Panc1 (cell line): ENCODE results near the gene CDK8. TPM values are rescaled to one million over a fixed set of nuclear protein-coding genes. Genes with fewer than 3 reads are reported as not detected.

Experiments
- ATAC-seq: fragments of 200-7000 bp; cut with Tn5 transposase; 2 replicates; pipeline ENCODE4 v1.9.1; 2020; ENCODE audit warnings: mild to moderate bottlenecking, moderate library complexity
- BruUV-seq: library from RNA; stranded (reverse); fragments of 400-500 nt; replicated peaks from 2 replicates; lab custom pipeline; 2021; lab: Mats Ljungman, UMichigan
- CTCF ChIA-PET: fragments of 300-600 bp; sonication (Branson Sonifier 250); formaldehyde crosslinking; loops from one replicate; lab custom pipeline; 2022; ENCODE audit warnings: antibody characterized with exemption; lab: Charles Lee
- POLR2A ChIA-PET: fragments of 300-600 bp; sonication (Branson Sonifier 250); formaldehyde crosslinking; loops from one replicate; lab custom pipeline; 2022; ENCODE audit warnings: antibody characterized with exemption; lab: Charles Lee
- DNase-seq: peaks from one replicate; pipeline ENCODE4 v3.0.0-alpha.2; 2010; ENCODE audit warnings: low read depth, low spot score
- H3K27ac ChIP-seq: 2 replicates; pipeline ENCODE4 v1.5.1; 2011; ENCODE audit warnings: mild to moderate bottlenecking, low read length, inconsistent platforms
- H3K27me3 ChIP-seq: fragments of 200-500 bp; sonication (Bioruptor generic); 2 replicates; pipeline ENCODE4 v1.6.0; 2014; ENCODE audit warnings: low read length, inconsistent platforms; ENCODE audit not compliant: control insufficient read depth, insufficient read depth
- H3K36me3 ChIP-seq: fragments of 200-500 bp; sonication (Bioruptor generic); 2 replicates; pipeline ENCODE4 v1.5.1; 2014; ENCODE audit warnings: inconsistent platforms, mild to moderate bottlenecking, low read length, moderate library complexity; ENCODE audit not compliant: control insufficient read depth, insufficient read depth
- H3K4me1 ChIP-seq: 2 replicates; pipeline ENCODE4 v1.5.1; 2011; ENCODE audit warnings: inconsistent platforms, mild to moderate bottlenecking, low read length, moderate library complexity; ENCODE audit not compliant: control insufficient read depth, insufficient read depth
- H3K4me3 ChIP-seq, 2 experiments: 2 replicates each; pipeline ENCODE4 v1.5.1; 2011 to 2012; ENCODE audit warnings: low read depth in 2 of 2, low read length in 2 of 2, mild to moderate bottlenecking in 2 of 2, inconsistent platforms in 1 of 2, moderate library complexity in 1 of 2
- H3K9me3 ChIP-seq: fragments of 200-500 bp; sonication (Bioruptor generic); 2 replicates; pipeline ENCODE4 v1.5.1; 2014; ENCODE audit warnings: low read depth, mild to moderate bottlenecking, inconsistent platforms, low read length, moderate library complexity; ENCODE audit not compliant: control insufficient read depth, insufficient read depth
- CTCF ChIP-seq: fragments of 450-650 bp; IDR thresholded peaks from 2 replicates; pipeline ENCODE4 v1.5.1; 2017; ENCODE audit warnings: mild to moderate bottlenecking
- POLR2AphosphoS5 ChIP-seq: IDR thresholded peaks from 2 replicates; pipeline ENCODE4 v1.6.1; 2012; ENCODE audit warnings: mild to moderate bottlenecking, low read depth, low read length, moderate library complexity
- SIN3A ChIP-seq: IDR thresholded peaks from 2 replicates; pipeline ENCODE4 v1.6.1; 2012; ENCODE audit warnings: low read depth, mild to moderate bottlenecking, low read length, moderate library complexity, borderline replicate concordance; ENCODE audit not compliant: insufficient read depth
- TCF7L2 ChIP-seq: IDR thresholded peaks from 2 replicates; pipeline ENCODE4 v1.6.1; 2011; ENCODE audit warnings: mild to moderate bottlenecking, low read depth, low read length, inconsistent platforms
- in situ Hi-C: cut with HindIII; loops from 2 replicates; pipeline ENCODE4 v1.10.0; 2016; ENCODE audit warnings: low sequenced_read_pairs, low pct_unique_long_range_greater_than_20kb
- intact Hi-C: fragments of 100-400 bp; cut with micrococcal nuclease; formaldehyde crosslinking; loops from one replicate; pipeline ENCODE4 v1.10.0; 2022; ENCODE audit not compliant: unreplicated experiment
- total RNA-seq: library from RNA; stranded (reverse); gene quantifications from one replicate; pipeline ENCODE4 v1.2.1, GENCODE V29; 2021; ENCODE audit not compliant: unreplicated experiment
- TF ChIP-seq, protein P1 (sequence below), 2 experiments: IDR thresholded peaks; 2 replicates each; pipeline ENCODE4 v1.6.1; 2011 to 2012; ENCODE audit warnings: low read depth in 2 of 2, control low read depth in 1 of 2, low read length in 1 of 2, mild to moderate bottlenecking in 1 of 2, moderate library complexity in 1 of 2; ENCODE audit not compliant: insufficient read depth in 1 of 2

The CDK8 gene
- total RNA-seq, 1 experiment from 2014 or later, result 14.9 TPM

DNA sequence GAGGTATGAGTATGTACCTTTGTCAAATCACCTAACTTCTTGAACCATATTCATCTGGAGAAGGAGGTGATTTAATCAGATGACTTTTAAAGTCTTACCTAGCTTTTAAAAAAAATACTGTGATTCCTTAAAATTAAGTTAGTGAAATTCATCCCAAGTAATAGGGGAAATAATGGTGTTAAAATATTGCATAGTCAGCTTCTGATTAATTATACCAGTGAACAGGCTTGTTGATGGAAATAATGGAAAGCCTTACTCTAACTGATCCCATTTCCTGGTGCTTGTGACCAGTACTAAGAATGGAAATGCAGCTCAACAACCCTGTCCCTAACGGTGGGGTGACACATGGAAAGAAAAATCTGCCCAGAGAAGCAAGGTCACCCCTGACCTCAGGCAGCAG is 130.7 kb downstream of the CDK8 start:
- Histone ChIP-seq H3K4me3 (no peak overlapping the region), H3K9me3 (no peaks in the 10 kb centered on the region), H3K27ac (no peak overlapping the region), H3K36me3 (no peaks in the 10 kb centered on the region; the same call in 1 of the 2 replicates), H3K27me3 (no peaks in the 10 kb centered on the region), H3K4me1 (no peaks in the 10 kb centered on the region)
- no TSS peak for BruUV-seq
- DNase-seq (no peak), ATAC-seq (no peak)
- intact Hi-C loops, result no loop called here
- ChIA-PET CTCF (no interaction called here), POLR2A (interaction anchor here (0.6 kb wide), 1 partner anchor 151 kb away, joined by 7 read pairs; no protein-coding TSS in a partner anchor)
- TF ChIP-seq, protein P1, sequence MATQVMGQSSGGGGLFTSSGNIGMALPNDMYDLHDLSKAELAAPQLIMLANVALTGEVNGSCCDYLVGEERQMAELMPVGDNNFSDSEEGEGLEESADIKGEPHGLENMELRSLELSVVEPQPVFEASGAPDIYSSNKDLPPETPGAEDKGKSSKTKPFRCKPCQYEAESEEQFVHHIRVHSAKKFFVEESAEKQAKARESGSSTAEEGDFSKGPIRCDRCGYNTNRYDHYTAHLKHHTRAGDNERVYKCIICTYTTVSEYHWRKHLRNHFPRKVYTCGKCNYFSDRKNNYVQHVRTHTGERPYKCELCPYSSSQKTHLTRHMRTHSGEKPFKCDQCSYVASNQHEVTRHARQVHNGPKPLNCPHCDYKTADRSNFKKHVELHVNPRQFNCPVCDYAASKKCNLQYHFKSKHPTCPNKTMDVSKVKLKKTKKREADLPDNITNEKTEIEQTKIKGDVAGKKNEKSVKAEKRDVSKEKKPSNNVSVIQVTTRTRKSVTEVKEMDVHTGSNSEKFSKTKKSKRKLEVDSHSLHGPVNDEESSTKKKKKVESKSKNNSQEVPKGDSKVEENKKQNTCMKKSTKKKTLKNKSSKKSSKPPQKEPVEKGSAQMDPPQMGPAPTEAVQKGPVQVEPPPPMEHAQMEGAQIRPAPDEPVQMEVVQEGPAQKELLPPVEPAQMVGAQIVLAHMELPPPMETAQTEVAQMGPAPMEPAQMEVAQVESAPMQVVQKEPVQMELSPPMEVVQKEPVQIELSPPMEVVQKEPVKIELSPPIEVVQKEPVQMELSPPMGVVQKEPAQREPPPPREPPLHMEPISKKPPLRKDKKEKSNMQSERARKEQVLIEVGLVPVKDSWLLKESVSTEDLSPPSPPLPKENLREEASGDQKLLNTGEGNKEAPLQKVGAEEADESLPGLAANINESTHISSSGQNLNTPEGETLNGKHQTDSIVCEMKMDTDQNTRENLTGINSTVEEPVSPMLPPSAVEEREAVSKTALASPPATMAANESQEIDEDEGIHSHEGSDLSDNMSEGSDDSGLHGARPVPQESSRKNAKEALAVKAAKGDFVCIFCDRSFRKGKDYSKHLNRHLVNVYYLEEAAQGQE (IDR thresholded peaks at IDR 0.05; ENCODE audit: insufficient read depth in 1 of 2, low read depth in 2 of 2, low read length in 1 of 2), result no peak
- TF ChIP-seq CTCF (no peak), POLR2AphosphoS5 (no peak), TCF7L2 (no peak), SIN3A (no peak)
- in situ Hi-C loops, result no loop called here

- peak; percentile 7 for DNase-seq
- POLR2A ChIA-PET, result no interaction called here
- H3K27ac ChIP-seq, result no peak overlapping the region
Observed at GRCh38 chr13:26386026-26386425, 132.1 kb downstream of the CDK8 start.

More at GRCh38 chr13:26386026-26386425, 132.1 kb downstream of the CDK8 start:
- no peak overlapping the region for H3K4me3 ChIP-seq
- TF ChIP-seq SIN3A (no peak), POLR2AphosphoS5 (no peak), CTCF (no peak), TCF7L2 (no peak)
- TF ChIP-seq, protein P1 (IDR thresholded peaks at IDR 0.05; ENCODE audit: insufficient read depth in 1 of 2, low read depth in 2 of 2, low read length in 1 of 2), result no peak
- ATAC-seq, result no peak
- in situ Hi-C loops (no loop called here), intact Hi-C loops (no loop called here)
- no peaks in the 10 kb centered on the region for H3K27me3 ChIP-seq
- no TSS peak for BruUV-seq
- CTCF ChIA-PET, result no interaction called here
- H3K4me1 ChIP-seq, result no peaks in the 10 kb centered on the region
- H3K36me3 ChIP-seq, result no peaks in the 10 kb centered on the region; the same call in 1 of the 2 replicates
- H3K9me3 ChIP-seq, result no peaks in the 10 kb centered on the region
